Measurements from ENCODE around the gene TRIM56.

GRCh38 chr7:101116898-101117297 is 31.6 kb downstream of the TRIM56 start:
- TF ChIP-seq CTCF (IDR thresholded peaks at IDR 0.05 in 4 of 5, conservative IDR thresholded peaks at IDR 0.05 in 1 of 5), result no peak
- TF ChIP-seq POLR2A (IDR thresholded peaks at IDR 0.05), result no peak

Data from gastrocnemius medialis (tissue), 4 donors.